ENCODE measurements around the gene ATAD3C. TPM values are rescaled to one million over a fixed set of nuclear protein-coding genes. Genes with fewer than 3 reads are reported as not detected.
"Not testable (repeated sequence)": the region's sequence is repeated elsewhere in the genome, so short reads cannot be mapped to it uniquely, and the experiment has no call there.

The ATAD3C gene
- polyA plus RNA-seq, 2 donors = 1.8 to 2.1 TPM

DNA sequence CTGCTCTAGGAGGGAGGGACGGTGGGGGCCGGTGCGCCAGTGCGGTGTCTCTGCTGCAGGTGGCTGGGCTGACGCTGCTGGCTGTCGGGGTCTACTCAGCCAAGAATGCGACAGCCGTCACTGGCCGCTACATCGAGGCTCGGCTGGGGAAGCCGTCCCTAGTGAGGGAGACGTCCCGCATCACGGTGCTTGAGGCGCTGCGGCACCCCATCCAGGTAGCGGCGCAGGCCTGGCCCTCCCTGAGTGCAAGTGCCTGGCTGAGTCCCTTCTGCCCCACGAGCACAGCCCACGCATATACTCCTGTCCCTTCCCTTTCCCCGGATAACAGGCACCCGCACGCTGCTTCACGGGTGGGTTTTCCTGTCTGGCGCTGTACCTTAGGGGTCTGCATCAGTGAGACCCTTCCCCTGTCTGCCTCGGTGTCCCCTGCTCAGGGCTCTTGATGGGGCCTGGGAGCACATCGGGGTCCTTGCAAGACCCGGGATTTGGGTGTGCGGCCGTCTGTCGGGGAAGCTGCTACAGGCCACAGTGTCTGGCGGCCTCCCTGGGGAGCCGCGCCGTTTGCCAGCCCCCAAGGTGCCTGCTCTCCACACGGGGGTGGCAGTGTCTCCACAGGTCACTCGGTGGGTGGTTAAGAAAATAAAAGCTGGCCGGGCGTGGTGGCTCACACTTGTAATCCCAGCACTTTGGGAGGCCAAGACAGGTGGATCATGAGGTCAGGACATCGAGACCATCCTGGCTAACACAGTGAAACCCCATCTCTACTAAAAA is 5.0 kb downstream of the ATAD3C start:
- H3K27ac ChIP-seq (ENCODE audit: low read depth in 2 of 2, low read length in 1 of 2); H3K27me3 ChIP-seq (ENCODE audit: control insufficient read depth in 1 of 2, insufficient read depth in 2 of 2, low read length in 2 of 2); H3K4me3 ChIP-seq (ENCODE audit: low read depth in 1 of 2, low read length in 2 of 2); H3K9me3 ChIP-seq (ENCODE audit: control insufficient read depth in 2 of 2, insufficient read depth in 1 of 2, low read depth in 1 of 2, low read length in 1 of 2); H3K36me3 ChIP-seq (ENCODE audit: control insufficient read depth in 2 of 2, insufficient read depth in 2 of 2, low read length in 1 of 2); H3K4me1 ChIP-seq (ENCODE audit: control insufficient read depth in 2 of 2, insufficient read depth in 2 of 2, low read length in 1 of 2): not testable (repeated sequence)
- WGBS, 2 donors = 79 to 83% methylated on average over 33 to 37 of the region's 41 CpGs

DNA sequence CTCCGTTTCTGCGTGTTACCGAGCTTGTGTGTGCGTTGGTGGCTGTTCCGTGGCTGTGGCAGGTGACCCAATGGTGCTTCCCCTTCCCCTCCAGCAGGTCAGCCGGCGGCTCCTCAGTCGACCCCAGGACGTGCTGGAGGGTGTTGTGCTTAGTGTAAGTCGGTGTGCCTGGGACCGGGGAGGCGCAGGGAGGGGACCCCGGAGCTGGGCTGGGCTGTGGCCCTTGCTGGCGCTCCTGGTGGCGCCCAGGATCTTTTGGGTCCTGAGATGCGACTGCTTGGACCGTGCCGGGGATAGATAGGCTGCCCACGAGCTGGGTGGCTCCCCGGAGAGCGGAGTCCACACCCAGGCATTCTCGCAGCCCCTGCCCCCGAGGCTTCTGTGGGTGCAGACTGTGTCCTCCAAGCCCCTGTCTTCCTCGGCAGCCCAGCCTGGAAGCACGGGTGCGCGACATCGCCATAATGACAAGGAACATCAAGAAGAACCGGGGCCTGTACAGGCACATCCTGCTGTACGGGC is 5.9 kb downstream of the ATAD3C start:
- no peaks in the 10 kb centered on the region for H3K9me3 ChIP-seq (ENCODE audit: control insufficient read depth in 2 of 2, insufficient read depth in 1 of 2, low read depth in 1 of 2, low read length in 1 of 2)
- no peak overlapping the region for H3K27ac ChIP-seq (ENCODE audit: low read depth in 2 of 2, low read length in 1 of 2)
- no peaks in the 10 kb centered on the region for H3K4me1 ChIP-seq (ENCODE audit: control insufficient read depth in 2 of 2, insufficient read depth in 2 of 2, low read length in 1 of 2)
- H3K4me3 ChIP-seq (ENCODE audit: low read depth in 1 of 2, low read length in 2 of 2) = no peak overlapping the region
- WGBS, 2 donors = 72 to 83% methylated on average over 26 to 30 of the region's 30 CpGs
- no peaks in the 10 kb centered on the region for H3K27me3 ChIP-seq (ENCODE audit: control insufficient read depth in 1 of 2, insufficient read depth in 2 of 2, low read length in 2 of 2)
- H3K36me3 ChIP-seq (ENCODE audit: control insufficient read depth in 2 of 2, insufficient read depth in 2 of 2, low read length in 1 of 2) = no peaks in the 10 kb centered on the region

DNA sequence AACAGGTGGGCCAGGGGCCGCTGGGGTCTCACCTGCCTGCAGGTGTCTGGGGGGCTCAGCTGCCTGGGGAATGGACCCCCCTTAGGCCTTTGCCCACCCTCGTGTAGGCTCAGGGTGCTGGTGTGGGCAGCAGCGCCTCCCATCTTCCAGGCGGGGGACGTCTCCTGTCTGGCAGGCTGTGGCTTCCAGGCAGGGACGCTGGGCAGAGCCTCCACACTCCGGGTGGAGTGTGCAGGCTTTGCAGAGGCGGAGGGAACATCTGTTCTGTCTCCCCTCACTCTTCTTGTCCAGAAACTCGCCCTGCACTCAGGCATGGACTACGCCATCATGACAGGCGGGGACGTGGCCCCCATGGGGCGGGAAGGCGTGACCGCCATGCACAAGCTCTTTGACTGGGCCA is 6.4 kb downstream of the ATAD3C start:
- 40 to 80% methylated on average over 1 to 4 of the region's 15 CpGs for WGBS, 2 donors
- H3K27ac ChIP-seq (ENCODE audit: low read depth in 2 of 2, low read length in 1 of 2); H3K4me1 ChIP-seq (ENCODE audit: control insufficient read depth in 2 of 2, insufficient read depth in 2 of 2, low read length in 1 of 2): not testable (repeated sequence)

DNA sequence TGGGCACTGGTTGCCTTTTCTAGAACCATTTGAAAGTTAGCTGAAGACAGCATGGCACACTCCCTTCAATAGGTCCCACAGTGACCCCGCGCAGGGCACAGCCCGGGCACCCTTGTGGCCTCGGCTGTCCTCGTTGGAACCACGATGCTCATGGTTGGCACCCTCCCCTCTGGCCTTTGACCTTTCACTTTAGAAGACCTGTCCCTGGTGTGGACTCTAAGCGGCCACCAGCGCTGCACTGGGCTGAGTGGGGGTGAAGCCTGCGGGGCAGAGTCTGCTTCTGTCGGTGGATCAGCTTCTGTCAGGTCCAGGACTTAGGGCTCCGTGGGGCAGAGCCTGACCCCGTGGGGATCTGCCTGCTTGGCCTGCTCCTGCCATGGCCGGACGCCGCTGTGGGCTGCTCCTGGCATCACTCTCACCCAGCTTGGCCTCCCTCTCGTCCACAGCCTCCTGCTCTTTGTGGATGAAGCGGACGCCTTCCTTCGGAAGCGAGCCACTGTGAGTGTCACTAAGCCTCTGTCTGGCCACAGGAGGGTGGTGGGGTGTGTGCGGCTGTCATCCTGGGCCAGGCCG is 7.3 kb downstream of the ATAD3C start:
- H3K27me3 ChIP-seq (ENCODE audit: control insufficient read depth in 1 of 2, insufficient read depth in 2 of 2, low read length in 2 of 2); H3K9me3 ChIP-seq (ENCODE audit: control insufficient read depth in 2 of 2, insufficient read depth in 1 of 2, low read depth in 1 of 2, low read length in 1 of 2); H3K27ac ChIP-seq (ENCODE audit: low read depth in 2 of 2, low read length in 1 of 2); H3K4me1 ChIP-seq (ENCODE audit: control insufficient read depth in 2 of 2, insufficient read depth in 2 of 2, low read length in 1 of 2); H3K36me3 ChIP-seq (ENCODE audit: control insufficient read depth in 2 of 2, insufficient read depth in 2 of 2, low read length in 1 of 2); H3K4me3 ChIP-seq (ENCODE audit: low read depth in 1 of 2, low read length in 2 of 2): not testable (repeated sequence)
- 83 to 88% methylated on average over 16 to 19 of the region's 22 CpGs for WGBS, 2 donors

More for the DNA sequence above, 6.4 kb downstream of the ATAD3C start:
- H3K27me3 ChIP-seq (ENCODE audit: control insufficient read depth in 1 of 2, insufficient read depth in 2 of 2, low read length in 2 of 2); H3K9me3 ChIP-seq (ENCODE audit: control insufficient read depth in 2 of 2, insufficient read depth in 1 of 2, low read depth in 1 of 2, low read length in 1 of 2); H3K4me3 ChIP-seq (ENCODE audit: low read depth in 1 of 2, low read length in 2 of 2); H3K36me3 ChIP-seq (ENCODE audit: control insufficient read depth in 2 of 2, insufficient read depth in 2 of 2, low read length in 1 of 2): not testable (repeated sequence)

DNA sequence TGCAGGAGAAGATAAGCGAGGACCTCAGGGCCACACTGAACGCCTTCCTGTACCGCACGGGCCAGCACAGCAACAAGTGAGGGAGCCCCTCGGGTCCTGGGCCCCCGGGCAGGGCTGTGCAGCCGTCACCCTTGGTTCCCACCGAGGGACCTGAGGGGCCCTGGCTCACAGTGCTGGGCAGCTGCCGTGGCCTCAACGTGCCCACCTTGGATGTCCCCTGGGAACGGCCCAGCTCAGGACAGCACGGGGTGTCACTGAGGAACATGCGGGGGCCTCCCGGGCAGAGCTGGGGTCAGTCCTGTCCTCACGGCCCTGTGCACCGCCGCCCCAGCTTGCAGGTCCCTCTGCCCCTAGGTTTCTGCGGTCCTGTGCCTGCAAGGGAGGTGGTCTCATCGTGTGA is 9.7 kb downstream of the ATAD3C start:
- WGBS, 2 donors = 90% methylated on average over 11 to 15 of the region's 19 CpGs
- H3K9me3 ChIP-seq (ENCODE audit: control insufficient read depth in 2 of 2, insufficient read depth in 1 of 2, low read depth in 1 of 2, low read length in 1 of 2); H3K27ac ChIP-seq (ENCODE audit: low read depth in 2 of 2, low read length in 1 of 2); H3K4me3 ChIP-seq (ENCODE audit: low read depth in 1 of 2, low read length in 2 of 2); H3K36me3 ChIP-seq (ENCODE audit: control insufficient read depth in 2 of 2, insufficient read depth in 2 of 2, low read length in 1 of 2); H3K27me3 ChIP-seq (ENCODE audit: control insufficient read depth in 1 of 2, insufficient read depth in 2 of 2, low read length in 2 of 2); H3K4me1 ChIP-seq (ENCODE audit: control insufficient read depth in 2 of 2, insufficient read depth in 2 of 2, low read length in 1 of 2): not testable (repeated sequence)

DNA sequence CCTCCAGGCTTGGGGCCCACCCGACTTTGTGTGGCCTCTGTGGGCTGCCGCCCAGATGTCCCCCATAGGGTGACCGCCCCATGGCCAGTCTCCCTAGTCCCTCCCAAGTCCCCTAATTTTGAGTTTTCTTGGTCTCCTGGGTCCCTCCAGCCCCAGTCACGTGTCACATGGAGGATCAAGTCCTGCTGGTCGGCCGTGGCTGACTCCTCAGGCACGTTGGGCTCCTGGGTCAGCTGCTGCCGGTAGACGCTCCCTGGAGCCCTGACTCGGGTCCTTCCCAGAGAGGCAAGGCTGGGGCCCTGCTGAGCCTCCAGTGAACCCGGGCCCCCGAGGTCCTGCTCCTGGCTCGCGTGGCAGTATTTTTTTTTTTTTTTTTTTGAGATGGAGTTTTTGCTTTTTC is 10.2 kb downstream of the ATAD3C start:
- H3K9me3 ChIP-seq (ENCODE audit: control insufficient read depth in 2 of 2, insufficient read depth in 1 of 2, low read depth in 1 of 2, low read length in 1 of 2); H3K27ac ChIP-seq (ENCODE audit: low read depth in 2 of 2, low read length in 1 of 2); H3K4me3 ChIP-seq (ENCODE audit: low read depth in 1 of 2, low read length in 2 of 2); H3K27me3 ChIP-seq (ENCODE audit: control insufficient read depth in 1 of 2, insufficient read depth in 2 of 2, low read length in 2 of 2); H3K36me3 ChIP-seq (ENCODE audit: control insufficient read depth in 2 of 2, insufficient read depth in 2 of 2, low read length in 1 of 2); H3K4me1 ChIP-seq (ENCODE audit: control insufficient read depth in 2 of 2, insufficient read depth in 2 of 2, low read length in 1 of 2): not testable (repeated sequence)
- 90 to 91% methylated on average over 14 of the region's 14 CpGs for WGBS, 2 donors

DNA sequence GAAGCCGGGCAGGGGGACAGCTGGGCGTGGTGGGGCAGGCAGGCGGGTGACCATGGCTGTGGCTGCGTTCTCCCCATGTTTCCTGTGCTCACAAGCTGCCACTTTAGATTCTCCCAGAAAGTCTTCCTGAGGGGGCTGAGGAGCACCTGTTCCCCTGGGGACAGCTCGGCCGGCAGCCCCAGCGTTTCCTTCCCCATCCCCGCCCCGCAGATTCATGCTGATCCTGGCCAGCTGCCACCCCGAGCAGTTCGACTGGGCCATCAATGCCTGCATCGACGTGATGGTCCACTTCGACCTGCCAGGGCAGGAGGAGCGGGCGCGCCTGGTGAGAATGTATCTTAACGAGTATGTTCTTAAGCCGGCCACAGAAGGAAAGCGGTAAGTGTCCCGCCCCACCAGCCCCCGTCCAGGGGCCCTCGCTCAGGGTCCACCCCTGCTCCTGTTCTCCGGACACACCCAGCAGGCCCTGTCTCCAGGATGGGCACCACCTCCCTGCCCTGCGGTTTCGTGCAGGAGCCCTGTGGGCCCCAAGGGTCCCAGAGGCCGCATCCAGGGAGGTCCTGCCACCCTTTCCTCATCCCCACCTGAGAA is 11.1 kb downstream of the ATAD3C start:
- no peak overlapping the region for H3K4me3 ChIP-seq (ENCODE audit: low read depth in 1 of 2, low read length in 2 of 2)
- H3K4me1 ChIP-seq (ENCODE audit: control insufficient read depth in 2 of 2, insufficient read depth in 2 of 2, low read length in 1 of 2) = peaks cover 6 to 7% of the 10 kb centered on the region in 2 donors
- no peaks in the 10 kb centered on the region for H3K27me3 ChIP-seq (ENCODE audit: control insufficient read depth in 1 of 2, insufficient read depth in 2 of 2, low read length in 2 of 2)
- 62 to 64% methylated on average over 27 of the region's 27 CpGs for WGBS, 2 donors
- no peaks in the 10 kb centered on the region for H3K9me3 ChIP-seq (ENCODE audit: control insufficient read depth in 2 of 2, insufficient read depth in 1 of 2, low read depth in 1 of 2, low read length in 1 of 2)
- no peaks in the 10 kb centered on the region for H3K36me3 ChIP-seq (ENCODE audit: control insufficient read depth in 2 of 2, insufficient read depth in 2 of 2, low read length in 1 of 2)
- H3K27ac ChIP-seq (ENCODE audit: low read depth in 2 of 2, low read length in 1 of 2) = no peak overlapping the region

DNA sequence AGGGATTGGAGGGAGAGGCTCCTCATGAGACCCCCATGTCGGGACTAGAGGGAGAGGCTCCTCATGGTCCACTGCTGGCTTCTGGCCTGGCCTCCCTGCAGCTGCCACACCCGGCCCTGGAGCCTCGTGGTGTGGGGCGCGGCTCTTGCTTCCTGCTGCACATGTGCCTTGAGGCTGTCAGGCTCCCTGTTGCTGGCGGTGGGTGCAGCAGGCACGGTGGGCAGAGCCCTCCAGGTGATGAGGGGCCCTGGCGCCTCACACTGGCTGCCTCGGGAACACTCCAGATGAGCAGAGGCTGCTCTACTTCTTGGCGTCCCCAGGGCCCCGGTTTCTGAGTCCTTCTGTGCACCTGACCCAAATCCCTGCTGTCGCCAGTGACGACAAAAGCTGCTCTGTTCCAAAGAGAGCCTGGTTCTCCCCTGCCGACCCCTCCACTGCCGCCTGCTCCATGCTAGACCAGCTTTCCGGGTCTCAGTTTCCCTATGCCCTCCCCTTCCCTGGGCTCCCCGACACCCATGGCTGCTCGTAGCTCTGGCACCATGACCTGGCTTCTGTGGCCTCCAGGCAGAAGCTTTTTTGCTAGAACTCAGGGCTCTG is 12.3 kb downstream of the ATAD3C start:
- H3K36me3 ChIP-seq (ENCODE audit: control insufficient read depth in 2 of 2, insufficient read depth in 2 of 2, low read length in 1 of 2) = no peaks in the 10 kb centered on the region
- WGBS, 2 donors = 50 to 59% methylated on average over 18 of the region's 18 CpGs
- no peaks in the 10 kb centered on the region for H3K9me3 ChIP-seq (ENCODE audit: control insufficient read depth in 2 of 2, insufficient read depth in 1 of 2, low read depth in 1 of 2, low read length in 1 of 2)
- H3K27me3 ChIP-seq (ENCODE audit: control insufficient read depth in 1 of 2, insufficient read depth in 2 of 2, low read length in 2 of 2) = no peaks in the 10 kb centered on the region
- H3K4me3 ChIP-seq (ENCODE audit: low read depth in 1 of 2, low read length in 2 of 2) = peak overlapping the region in 1 of 2 donors; percentile 1
- H3K4me1 ChIP-seq (ENCODE audit: control insufficient read depth in 2 of 2, insufficient read depth in 2 of 2, low read length in 1 of 2) = peaks cover 6 to 7% of the 10 kb centered on the region in 2 donors
- H3K27ac ChIP-seq (ENCODE audit: low read depth in 2 of 2, low read length in 1 of 2) = peak overlapping the region in 1 of 2 donors; percentile 45

DNA sequence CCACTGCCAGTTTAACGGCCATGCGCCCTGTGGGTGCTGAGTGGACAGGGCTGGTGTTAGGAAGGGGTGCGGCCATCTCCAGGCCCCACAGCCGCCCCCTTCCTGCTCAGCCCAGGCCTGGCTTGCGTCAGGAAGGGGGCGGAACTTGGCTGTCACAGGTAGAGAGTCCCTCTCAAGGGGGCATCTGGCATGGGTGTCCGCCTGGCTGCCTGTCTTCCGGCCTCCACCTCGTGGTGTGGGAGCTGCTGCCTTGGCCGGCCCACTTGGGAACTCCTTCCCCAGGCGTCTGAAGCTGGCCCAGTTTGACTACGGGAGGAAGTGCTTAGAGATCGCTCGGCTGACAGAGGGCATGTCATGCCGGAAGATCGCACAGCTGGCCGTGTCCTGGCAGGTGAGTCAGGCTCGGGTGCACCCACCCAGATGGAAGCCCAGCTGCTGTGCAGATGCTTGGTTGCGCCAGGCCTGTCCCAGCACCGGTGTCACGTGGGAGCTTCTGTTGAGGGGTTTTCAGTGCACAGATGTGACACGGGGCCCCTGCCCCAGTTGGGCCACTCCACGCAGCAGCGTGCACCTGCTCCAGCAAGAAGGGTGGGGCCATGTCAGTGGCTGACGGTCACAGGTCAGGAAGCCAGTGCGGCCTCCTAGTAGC is 13.0 kb downstream of the ATAD3C start:
- Histone ChIP-seq H3K27ac (ENCODE audit: low read depth in 2 of 2, low read length in 1 of 2) (peak overlapping the region in 1 of 2 donors; percentile 45), H3K4me3 (ENCODE audit: low read depth in 1 of 2, low read length in 2 of 2) (peak overlapping the region in 1 of 2 donors; percentile 1), H3K36me3 (ENCODE audit: control insufficient read depth in 2 of 2, insufficient read depth in 2 of 2, low read length in 1 of 2) (no peaks in the 10 kb centered on the region), H3K4me1 (ENCODE audit: control insufficient read depth in 2 of 2, insufficient read depth in 2 of 2, low read length in 1 of 2) (peaks cover 6 to 7% of the 10 kb centered on the region in 2 donors), H3K9me3 (ENCODE audit: control insufficient read depth in 2 of 2, insufficient read depth in 1 of 2, low read depth in 1 of 2, low read length in 1 of 2) (no peaks in the 10 kb centered on the region), H3K27me3 (ENCODE audit: control insufficient read depth in 1 of 2, insufficient read depth in 2 of 2, low read length in 2 of 2) (no peaks in the 10 kb centered on the region)
- WGBS, 2 donors = 50 to 59% methylated on average over 25 to 26 of the region's 26 CpGs

Data from esophagus (tissue), 2 donors.